ENCODE data around the gene HIBADH. TPM values are rescaled to one million over a fixed set of nuclear protein-coding genes. Genes with fewer than 3 reads are reported as not detected.

The HIBADH gene
- total RNA-seq: 10 to 100 TPM; 26.2 to 49.2 (median 30.1) TPM
- long read RNA-seq, donor 1, transcript HIBADH-201 (8 exons, 1,990 nt): major isoform, 76 of 85 reads
- long read RNA-seq, donor 1, partial matches to known transcripts: 3 of 85 reads
- long read RNA-seq, donor 1, other reads (novel, unspliced or antisense): 5 of 85 reads
- long read RNA-seq, donor 2, transcript HIBADH-201 (8 exons, 1,990 nt): major isoform, 30 of 39 reads
- long read RNA-seq, donor 2, partial matches to known transcripts: 0 of 39 reads
- long read RNA-seq, donor 2, other reads (novel, unspliced or antisense): 9 of 39 reads

DNA sequence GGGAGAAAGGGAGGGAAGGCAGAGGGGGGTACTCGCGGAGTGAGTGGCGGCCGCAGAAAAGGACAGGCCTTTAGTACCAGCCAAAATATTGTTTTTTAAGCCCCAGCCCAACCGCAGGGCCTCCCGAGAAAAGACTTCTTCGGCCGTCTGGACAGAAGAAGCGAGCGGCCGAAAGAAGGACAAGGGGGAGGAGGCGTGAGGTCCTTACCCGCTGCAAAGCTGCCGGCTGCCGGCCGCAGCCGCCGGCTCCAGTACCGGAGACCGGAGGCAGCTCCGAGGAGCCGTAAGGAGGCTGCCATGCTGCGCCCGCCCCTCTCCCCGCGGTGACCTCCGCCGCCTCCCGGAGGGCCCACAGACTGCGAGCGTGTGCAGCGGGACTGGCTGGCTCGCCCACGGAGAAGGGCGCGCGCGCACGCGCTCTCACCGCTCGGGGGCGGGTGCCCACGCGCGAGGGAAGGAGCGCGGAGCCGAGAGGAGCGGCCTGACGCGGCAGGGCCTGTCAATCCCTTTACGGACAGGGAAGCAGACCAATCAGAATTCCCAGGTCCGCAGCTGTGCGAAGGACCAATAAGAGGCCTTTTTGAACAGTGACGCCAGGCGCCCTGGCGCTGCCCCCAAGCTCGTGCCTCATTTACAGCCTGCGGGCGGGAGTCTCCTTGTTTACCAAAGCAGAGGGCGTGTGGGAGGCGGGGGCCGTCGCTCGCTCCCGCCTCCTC lies at the start of gene HIBADH:
Gene HIBADH, minus strand, starts transcription at position 394 of the 716 bp plus-strand sequence. Its CDS starts 95 bp downstream, at position 299.
- Histone ChIP-seq H3K9me3 (no peaks in the 10 kb centered on the region), H3K4me1 (ENCODE audit: low read depth) (peaks cover 9% of the 10 kb centered on the region), H3K4me3 (peak within 1 kb of the TSS; percentile 39), H3K36me3 (ENCODE audit: low read depth) (peaks cover 6% of the 10 kb centered on the region)
- TF ChIP-seq CTCF (IDR thresholded peaks at IDR 0.05): peak; percentile 10
- intact Hi-C loops (cut with DNase I, micrococcal nuclease): no loop called here
- ATAC-seq: peak; percentile 98
- DNase-seq: peak; percentile 98 to 99 (median 99)

DNA sequence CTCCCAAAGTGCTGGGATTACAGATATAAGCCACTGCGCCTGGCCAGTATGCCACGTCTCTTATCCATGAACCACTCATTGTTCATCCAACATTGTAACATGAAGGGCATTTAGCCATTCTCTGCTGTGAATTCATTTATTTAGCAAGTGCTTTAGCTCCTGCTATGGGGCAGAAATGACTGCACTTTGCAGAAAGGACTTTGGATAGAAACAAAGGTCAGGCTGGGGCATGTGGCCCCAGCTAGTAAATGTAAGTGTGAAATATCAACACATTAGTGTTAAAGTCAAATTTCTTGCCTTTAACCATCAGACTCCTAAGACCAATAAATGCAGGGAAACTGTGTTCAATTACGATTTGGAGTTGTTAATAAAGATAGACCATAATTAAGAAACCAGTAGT lies 49.5 kb upstream of the HIBADH start:
- Histone ChIP-seq H3K4me3 (no peak overlapping the region), H3K4me1 (ENCODE audit: low read depth) (no peaks in the 10 kb centered on the region), H3K36me3 (ENCODE audit: low read depth) (no peaks in the 10 kb centered on the region), H3K9me3 (no peaks in the 10 kb centered on the region)
- TF ChIP-seq CTCF (IDR thresholded peaks at IDR 0.05): no peak
- intact Hi-C loops (cut with DNase I, micrococcal nuclease): no loop called here
- DNase-seq (no peak), ATAC-seq (no peak)

DNA sequence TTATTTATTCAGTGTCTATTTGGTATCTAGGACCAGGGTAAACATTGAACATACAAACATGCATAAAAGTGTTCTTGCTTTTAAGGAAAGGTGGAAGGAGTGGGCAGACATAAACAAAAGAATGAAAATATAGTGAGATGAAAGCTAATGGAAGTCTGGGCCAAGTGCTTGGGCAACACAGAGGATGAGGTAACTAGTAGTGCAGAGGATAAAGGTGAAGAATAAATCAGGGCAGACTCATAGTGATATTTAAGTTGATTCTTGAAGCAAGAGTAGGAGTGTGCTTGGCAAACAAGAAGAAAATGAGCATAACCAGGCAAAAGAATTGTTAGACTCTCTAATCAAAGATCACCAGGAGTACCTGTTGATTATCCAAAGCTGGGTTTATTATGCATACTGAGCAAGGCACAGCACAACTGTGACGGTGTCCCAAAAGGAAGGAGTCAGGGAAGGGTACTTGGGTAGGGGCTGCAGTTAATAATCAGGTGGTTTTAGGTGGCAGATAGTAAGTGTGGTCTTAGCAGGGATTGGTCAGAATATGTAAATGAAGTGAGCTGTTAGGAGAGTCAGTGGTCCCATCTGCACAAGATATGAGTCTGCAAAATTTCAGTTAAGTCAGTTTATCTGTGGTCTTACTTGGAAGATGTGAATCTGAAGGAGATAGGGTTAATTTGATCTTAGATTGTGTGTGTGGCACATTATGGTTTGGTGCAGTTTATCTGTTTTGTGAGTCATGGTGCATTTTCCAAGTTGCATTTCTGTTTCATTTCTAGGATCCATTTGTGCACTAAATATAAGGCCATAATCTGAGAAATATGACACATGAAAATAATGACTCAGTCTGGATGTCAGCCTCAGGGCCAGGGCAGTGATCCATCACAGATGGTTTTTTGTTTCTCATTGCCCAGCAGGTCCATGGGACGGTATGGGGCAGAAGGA lies 46.7 kb upstream of the HIBADH start:
- H3K4me1 ChIP-seq (ENCODE audit: low read depth): no peaks in the 10 kb centered on the region
- TF ChIP-seq CTCF (IDR thresholded peaks at IDR 0.05): no peak
- intact Hi-C loops (cut with DNase I, micrococcal nuclease): no loop called here

DNA sequence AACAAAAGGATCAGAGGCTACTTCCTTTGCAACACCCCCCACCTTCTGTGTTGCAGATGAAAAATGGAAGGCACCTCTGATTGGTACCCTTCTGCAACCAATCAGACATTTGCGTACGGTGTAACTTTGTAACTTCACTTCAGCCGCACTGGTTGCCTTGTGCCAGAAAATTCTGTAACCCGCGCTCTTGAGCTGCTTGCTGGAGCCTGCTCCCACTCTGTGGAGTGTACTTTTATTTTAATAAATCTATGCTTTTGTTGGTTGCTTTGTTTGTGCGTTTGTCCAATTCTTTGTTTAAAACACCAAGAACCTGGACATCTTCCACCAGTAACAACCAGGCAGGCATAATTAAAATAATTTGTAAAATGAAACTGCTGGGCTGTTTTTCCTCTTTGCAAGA lies 45.8 kb upstream of the HIBADH start:
- H3K4me1 ChIP-seq (ENCODE audit: low read depth): no peaks in the 10 kb centered on the region
- H3K36me3 ChIP-seq (ENCODE audit: low read depth): no peaks in the 10 kb centered on the region
- H3K4me3 ChIP-seq: no peak overlapping the region
- ATAC-seq (no peak), DNase-seq (no peak)
- intact Hi-C loops (cut with DNase I, micrococcal nuclease): no loop called here
- no peak for TF ChIP-seq CTCF (IDR thresholded peaks at IDR 0.05)
- H3K9me3 ChIP-seq: no peaks in the 10 kb centered on the region

More for the DNA sequence above, 46.7 kb upstream of the HIBADH start:
- no peaks in the 10 kb centered on the region for H3K9me3 ChIP-seq
- DNase-seq: no peak
- ATAC-seq: peak; percentile 25
- no peaks in the 10 kb centered on the region for H3K36me3 ChIP-seq (ENCODE audit: low read depth)
- no peak overlapping the region for H3K4me3 ChIP-seq

DNA sequence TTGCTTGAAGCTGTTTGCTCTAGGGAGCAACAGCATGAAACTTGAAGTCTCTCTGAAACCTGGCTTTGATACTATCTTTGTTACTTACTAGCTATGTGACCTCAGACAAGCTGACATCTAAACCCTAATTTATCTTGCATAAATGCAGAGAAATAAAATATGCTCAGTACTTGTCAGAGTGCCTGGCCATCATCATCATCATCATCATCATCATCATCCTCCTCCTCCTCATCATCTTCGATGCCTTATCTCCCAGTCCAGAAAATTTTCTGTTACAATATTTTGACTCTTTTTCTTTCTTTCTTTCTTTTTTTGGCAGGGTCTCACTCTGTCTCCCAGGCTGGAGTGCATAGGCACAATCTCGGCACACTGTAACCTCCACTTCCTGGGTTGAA lies 42.5 kb upstream of the HIBADH start:
- Histone ChIP-seq H3K4me3 (no peak overlapping the region), H3K9me3 (no peaks in the 10 kb centered on the region), H3K36me3 (ENCODE audit: low read depth) (no peaks in the 10 kb centered on the region), H3K4me1 (ENCODE audit: low read depth) (no peaks in the 10 kb centered on the region)
- TF ChIP-seq CTCF (IDR thresholded peaks at IDR 0.05): no peak
- intact Hi-C loops (cut with DNase I, micrococcal nuclease): no loop called here
- DNase-seq (no peak), ATAC-seq (no peak)

All from mucosa of descending colon (tissue), 3 donors.